ENCODE results near the gene SHROOM1.
A peak's percentile ranks its signal among the peaks of the same experiment; 100 is the strongest.

DNA sequence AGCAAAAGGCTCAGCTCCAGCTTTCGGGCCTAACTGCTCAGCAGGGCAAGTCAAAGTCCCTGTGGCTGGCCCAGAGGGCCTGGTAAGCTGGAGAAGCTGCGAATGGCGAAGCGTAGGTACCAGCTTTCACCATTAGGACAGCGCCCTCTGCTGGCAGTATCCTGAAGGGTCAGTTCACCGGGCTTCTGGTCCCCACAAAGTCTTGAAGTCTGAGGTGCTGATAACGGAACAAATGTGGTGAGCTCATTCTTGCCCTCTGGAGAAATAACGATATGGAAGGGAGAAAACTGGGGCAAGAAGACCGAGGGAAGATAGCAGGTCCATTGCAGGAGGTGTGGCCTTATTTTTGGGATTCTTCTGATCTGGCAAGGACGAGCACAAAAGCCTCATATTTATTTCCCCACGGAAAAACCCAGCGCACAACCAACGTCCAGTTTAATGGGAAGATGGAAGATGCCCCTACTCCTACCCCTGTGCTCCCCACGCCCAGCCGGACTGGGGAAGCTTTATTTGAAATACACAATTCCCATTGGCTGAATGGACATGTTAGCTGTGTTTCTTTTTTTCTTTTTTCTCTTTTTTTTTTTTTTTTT is 10.2 kb downstream of the SHROOM1 start:
- peak; percentile 69 for TF ChIP-seq CTCF (conservative IDR thresholded peaks at IDR 0.05; ENCODE audit: low read length)
- no peak for TF ChIP-seq EZH2phosphoT487 (IDR thresholded peaks at IDR 0.05; ENCODE audit: borderline replicate concordance)

All from Loucy (cell line).